Fibroblast of lung (primary cell): ENCODE measurements around the gene DPP6.
"Not testable (repeated sequence)": the region's sequence is repeated elsewhere in the genome, so short reads cannot be mapped to it uniquely, and the experiment has no call there.

Source experiments
- EZH2 ChIP-seq: IDR thresholded peaks from 2 replicates; pipeline ENCODE4 v1.5.1; 2012; ENCODE audit warnings: low read length, control low read depth, mild to moderate bottlenecking; ENCODE audit errors: missing control alignments
- TF ChIP-seq, protein P1 (sequence below), 2 donors: IDR thresholded peaks in 1 of 2; conservative IDR thresholded peaks in 1 of 2; 1 replicate in 1 of 2; 2 replicates in 1 of 2; pipeline ENCODE4 v1.5.1; 2011 to 2012; ENCODE audit warnings: low read length in 2 of 2, control low read depth in 1 of 2, inconsistent platforms in 1 of 2, low read depth in 1 of 2, mild to moderate bottlenecking in 1 of 2

DNA sequence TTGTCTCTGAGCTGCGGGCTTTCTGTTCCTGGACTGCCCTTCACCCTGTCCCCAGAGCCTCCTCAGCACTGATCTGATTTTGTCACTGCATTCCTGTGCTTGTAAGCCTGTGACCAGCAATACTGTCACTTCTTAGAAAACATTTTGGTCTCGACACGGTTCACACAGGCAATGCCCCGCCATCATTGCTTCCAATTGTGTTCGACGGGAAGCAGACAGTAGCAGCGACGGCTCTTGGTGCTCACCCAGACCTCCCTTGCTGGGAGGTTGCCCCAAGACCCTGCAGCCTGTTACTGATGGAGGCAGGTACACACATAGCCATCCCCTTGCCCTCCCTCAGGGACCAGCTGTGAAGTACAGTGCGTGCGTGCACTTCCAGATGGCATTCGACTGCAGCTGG lies 99.1 kb downstream of the DPP6 start:
- TF ChIP-seq EZH2, result not testable (repeated sequence)
- TF ChIP-seq, protein P1, sequence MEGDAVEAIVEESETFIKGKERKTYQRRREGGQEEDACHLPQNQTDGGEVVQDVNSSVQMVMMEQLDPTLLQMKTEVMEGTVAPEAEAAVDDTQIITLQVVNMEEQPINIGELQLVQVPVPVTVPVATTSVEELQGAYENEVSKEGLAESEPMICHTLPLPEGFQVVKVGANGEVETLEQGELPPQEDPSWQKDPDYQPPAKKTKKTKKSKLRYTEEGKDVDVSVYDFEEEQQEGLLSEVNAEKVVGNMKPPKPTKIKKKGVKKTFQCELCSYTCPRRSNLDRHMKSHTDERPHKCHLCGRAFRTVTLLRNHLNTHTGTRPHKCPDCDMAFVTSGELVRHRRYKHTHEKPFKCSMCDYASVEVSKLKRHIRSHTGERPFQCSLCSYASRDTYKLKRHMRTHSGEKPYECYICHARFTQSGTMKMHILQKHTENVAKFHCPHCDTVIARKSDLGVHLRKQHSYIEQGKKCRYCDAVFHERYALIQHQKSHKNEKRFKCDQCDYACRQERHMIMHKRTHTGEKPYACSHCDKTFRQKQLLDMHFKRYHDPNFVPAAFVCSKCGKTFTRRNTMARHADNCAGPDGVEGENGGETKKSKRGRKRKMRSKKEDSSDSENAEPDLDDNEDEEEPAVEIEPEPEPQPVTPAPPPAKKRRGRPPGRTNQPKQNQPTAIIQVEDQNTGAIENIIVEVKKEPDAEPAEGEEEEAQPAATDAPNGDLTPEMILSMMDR (conservative IDR thresholded peaks at IDR 0.05 in 1 of 2, IDR thresholded peaks at IDR 0.05 in 1 of 2; ENCODE audit: low read depth in 1 of 2, low read length in 2 of 2), result not testable (repeated sequence)
